BE2C (cell line): ENCODE measurements around the gene SH2B3.

Source experiments
- DNase-seq: peaks from one replicate; pipeline ENCODE4 v3.0.0-alpha.2; 2020
- H3K27me3 ChIP-seq: fragments of 250-450 bp; sonication (Bioruptor Pico); 2 replicates; pipeline ENCODE4 v1.5.1; 2020; ENCODE audit warnings: mild to moderate bottlenecking
- H3K36me3 ChIP-seq: fragments of 250-450 bp; sonication (Bioruptor Pico); 2 replicates; pipeline ENCODE4 v1.5.1; 2020; ENCODE audit warnings: mild to moderate bottlenecking
- H3K4me1 ChIP-seq: fragments of 250-450 bp; sonication (Bioruptor Pico); 2 replicates; pipeline ENCODE4 v1.5.1; 2020
- H3K4me3 ChIP-seq: 2 replicates; pipeline ENCODE4 v1.5.1; 2011; ENCODE audit warnings: low read depth, low read length
- H3K9me3 ChIP-seq: fragments of 250-450 bp; sonication (Bioruptor Pico); 2 replicates; pipeline ENCODE4 v1.5.1; 2020
- TF ChIP-seq, protein P1 (sequence below): IDR thresholded peaks from 2 replicates; pipeline ENCODE4 v1.5.1; 2012; ENCODE audit warnings: mild to moderate bottlenecking, low read depth, low read length

Gene SH2B3

GRCh38 chr12:111462210-111462769 is 56.6 kb downstream of the SH2B3 start:
- H3K36me3 ChIP-seq: peaks cover 8% of the 10 kb centered on the region
- H3K4me3 ChIP-seq: no peak overlapping the region
- TF ChIP-seq, protein P1, sequence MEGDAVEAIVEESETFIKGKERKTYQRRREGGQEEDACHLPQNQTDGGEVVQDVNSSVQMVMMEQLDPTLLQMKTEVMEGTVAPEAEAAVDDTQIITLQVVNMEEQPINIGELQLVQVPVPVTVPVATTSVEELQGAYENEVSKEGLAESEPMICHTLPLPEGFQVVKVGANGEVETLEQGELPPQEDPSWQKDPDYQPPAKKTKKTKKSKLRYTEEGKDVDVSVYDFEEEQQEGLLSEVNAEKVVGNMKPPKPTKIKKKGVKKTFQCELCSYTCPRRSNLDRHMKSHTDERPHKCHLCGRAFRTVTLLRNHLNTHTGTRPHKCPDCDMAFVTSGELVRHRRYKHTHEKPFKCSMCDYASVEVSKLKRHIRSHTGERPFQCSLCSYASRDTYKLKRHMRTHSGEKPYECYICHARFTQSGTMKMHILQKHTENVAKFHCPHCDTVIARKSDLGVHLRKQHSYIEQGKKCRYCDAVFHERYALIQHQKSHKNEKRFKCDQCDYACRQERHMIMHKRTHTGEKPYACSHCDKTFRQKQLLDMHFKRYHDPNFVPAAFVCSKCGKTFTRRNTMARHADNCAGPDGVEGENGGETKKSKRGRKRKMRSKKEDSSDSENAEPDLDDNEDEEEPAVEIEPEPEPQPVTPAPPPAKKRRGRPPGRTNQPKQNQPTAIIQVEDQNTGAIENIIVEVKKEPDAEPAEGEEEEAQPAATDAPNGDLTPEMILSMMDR: no peak
- H3K9me3 ChIP-seq: no peaks in the 10 kb centered on the region; the same call in 1 of the 2 replicates
- H3K4me1 ChIP-seq: no peaks in the 10 kb centered on the region
- no peaks in the 10 kb centered on the region for H3K27me3 ChIP-seq
- no peak for DNase-seq

DNA sequence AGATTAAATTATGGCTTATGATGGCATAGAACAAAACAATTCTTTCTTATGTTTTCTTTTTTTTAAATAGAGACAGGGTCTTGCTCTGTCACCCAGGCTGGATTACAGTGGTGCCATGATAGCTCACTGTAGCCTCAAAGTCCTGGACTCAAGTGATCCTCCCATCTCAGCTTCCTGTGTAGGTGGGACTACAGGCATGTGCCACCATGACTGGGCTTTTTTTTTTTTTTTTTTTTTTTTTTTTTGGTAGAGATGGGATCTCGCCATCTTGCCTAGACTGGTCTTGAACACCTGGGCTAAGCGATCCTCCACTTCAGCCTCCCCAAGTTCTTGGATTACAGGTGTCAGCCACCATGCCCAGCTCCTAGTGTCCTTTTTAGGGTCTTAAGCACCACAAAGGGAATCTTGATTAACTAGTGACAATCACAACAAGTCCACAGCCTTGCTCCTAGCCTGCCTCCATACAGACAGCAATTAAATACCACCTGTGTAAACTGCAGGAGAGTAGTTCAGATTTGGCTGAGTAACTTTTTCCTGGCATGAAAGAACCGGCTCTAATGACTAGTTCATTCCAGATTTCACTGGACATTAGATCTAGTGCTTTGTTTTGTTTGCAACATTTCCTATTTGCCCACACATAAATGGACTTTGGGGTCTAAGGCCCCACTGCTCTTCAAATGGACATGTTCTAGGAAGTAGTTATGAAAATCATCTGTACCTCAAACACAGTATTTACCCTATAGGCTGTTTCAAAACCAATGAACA is 61.6 kb downstream of the SH2B3 start:
- TF ChIP-seq, protein P1: no peak
- no peaks in the 10 kb centered on the region for H3K4me1 ChIP-seq
- H3K27me3 ChIP-seq: no peaks in the 10 kb centered on the region
- H3K9me3 ChIP-seq: no peaks in the 10 kb centered on the region
- no peak for DNase-seq
- no peak overlapping the region for H3K4me3 ChIP-seq
- peaks cover 28% of the 10 kb centered on the region for H3K36me3 ChIP-seq

DNA sequence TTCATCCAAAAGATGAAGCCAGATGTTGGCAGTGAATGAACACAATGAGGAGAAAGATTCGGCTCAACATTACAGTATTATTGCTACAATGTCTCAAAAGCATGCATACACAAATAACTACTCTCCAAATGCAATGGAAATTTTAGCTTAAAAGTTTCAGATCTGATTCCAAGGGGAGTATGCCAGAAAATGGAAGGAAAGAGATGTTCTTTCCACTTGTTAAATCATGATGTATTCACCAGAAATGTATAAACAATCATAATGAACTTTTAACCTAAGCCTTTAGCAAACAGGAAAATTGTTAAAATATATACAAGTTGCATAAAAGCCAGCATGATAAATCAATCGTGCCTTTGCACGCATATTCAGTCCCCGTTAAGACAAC is 62.1 kb downstream of the SH2B3 start:
- DNase-seq: no peak
- Histone ChIP-seq H3K4me3 (no peak overlapping the region), H3K27me3 (no peaks in the 10 kb centered on the region), H3K36me3 (peaks cover 28% of the 10 kb centered on the region), H3K4me1 (no peaks in the 10 kb centered on the region), H3K9me3 (no peaks in the 10 kb centered on the region)
- TF ChIP-seq, protein P1: no peak

DNA sequence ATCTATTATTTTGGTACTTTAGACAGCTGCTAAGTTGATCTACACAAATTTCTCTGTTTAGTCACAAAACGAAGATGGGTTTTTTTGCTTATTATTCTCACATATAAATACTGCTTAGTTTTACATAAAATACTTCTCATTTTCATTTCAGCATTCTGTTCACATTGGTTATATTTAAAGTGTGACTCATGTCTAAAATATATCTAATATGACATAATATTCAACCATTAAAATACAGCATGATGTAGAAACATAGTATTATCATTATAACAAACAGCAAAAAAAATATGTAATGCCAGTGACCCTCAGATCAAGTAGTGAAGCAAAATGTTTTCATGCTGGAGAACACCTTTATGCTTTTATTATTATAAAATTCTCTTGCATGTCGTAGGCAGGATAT is 63.7 kb downstream of the SH2B3 start:
- TF ChIP-seq, protein P1: no peak
- DNase-seq: no peak
- H3K36me3 ChIP-seq: peaks cover 28% of the 10 kb centered on the region
- H3K4me1 ChIP-seq: no peaks in the 10 kb centered on the region
- H3K27me3 ChIP-seq: no peaks in the 10 kb centered on the region
- H3K4me3 ChIP-seq: no peak overlapping the region
- no peaks in the 10 kb centered on the region for H3K9me3 ChIP-seq

DNA sequence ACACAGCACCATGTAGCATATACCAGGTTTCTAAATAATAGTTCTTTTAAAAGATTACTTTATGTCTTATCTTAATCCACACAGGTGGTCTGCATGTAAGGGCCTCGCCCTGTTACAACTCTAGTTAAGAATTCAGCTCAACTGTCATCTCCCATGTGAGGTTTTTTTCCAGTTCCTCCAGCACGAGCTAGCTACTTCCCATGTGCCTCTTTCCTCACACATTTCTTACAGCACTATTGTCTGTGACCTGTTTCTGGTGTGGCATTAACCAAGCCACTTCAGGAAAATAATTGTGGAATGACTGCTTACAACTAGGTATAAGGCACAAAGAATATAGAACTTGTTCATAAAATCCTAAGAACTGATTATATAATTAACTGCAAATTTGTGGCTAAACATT is 65.5 kb downstream of the SH2B3 start:
- H3K4me3 ChIP-seq: no peak overlapping the region
- H3K36me3 ChIP-seq: peaks cover 33% of the 10 kb centered on the region
- H3K27me3 ChIP-seq: no peaks in the 10 kb centered on the region
- H3K4me1 ChIP-seq: no peaks in the 10 kb centered on the region
- no peak for DNase-seq
- TF ChIP-seq, protein P1: no peak
- H3K9me3 ChIP-seq: no peaks in the 10 kb centered on the region

- no peak overlapping the region for H3K4me3 ChIP-seq
- no peak for DNase-seq
- H3K4me1 ChIP-seq: no peaks in the 10 kb centered on the region
- TF ChIP-seq, protein P1: peak; percentile 27; the same call in 1 of the 2 replicates
- H3K36me3 ChIP-seq: peaks cover 61% of the 10 kb centered on the region
- no peaks in the 10 kb centered on the region for H3K9me3 ChIP-seq
- no peaks in the 10 kb centered on the region for H3K27me3 ChIP-seq
Measured at GRCh38 chr12:111482462-111482861, 76.7 kb downstream of the SH2B3 start.
